Measurements from ENCODE around the gene ZNF829.
A peak's percentile ranks its signal among the peaks of the same experiment; 100 is the strongest.

Gene ZNF829

DNA sequence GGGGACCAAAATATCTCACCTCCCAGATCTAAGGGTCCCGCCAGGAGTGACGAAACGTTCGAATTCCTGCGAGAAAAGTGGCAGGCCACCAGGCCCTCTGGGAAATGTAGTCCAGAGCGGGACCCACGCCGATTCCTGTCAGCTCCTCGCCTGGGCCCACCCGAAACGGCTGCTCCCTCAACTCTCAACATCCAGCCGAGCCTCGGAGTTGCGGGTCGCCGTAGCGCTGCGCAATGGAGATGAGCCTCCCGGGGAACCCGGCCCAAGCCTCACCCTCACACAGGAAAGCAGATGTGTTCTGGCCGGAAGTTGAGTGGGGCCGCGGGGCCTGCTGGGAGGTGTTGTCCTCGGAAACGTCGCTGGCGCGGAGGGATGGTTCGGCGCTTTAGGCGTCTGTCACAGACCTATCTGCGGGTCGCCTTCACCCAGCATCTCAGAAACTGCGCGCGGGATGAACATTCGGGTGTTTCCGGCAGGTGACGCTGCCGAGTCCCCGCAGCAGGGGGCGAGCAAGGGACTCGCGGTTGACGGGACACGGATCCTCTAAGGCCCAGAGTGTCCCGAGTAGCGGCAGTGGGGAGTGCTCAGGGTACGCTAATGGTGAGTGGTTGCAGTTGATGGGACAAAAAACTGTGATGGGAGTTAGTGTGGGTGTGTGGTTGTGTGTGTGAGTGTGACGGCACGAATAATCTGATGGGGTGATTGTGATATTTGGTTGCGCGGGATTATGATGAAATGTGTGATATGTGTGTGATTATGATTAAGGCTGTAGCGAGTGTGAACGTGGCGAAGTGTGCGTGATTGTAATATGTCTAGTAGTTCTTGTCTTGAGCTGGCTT, at the start of gene ZNF829, which contains the start of gene ZNF568:
ZNF829 (minus strand) TSS at position 300 of the 839 bp plus-strand sequence. CDS start 1,124 bp downstream, outside the sequence.
ZNF568 (plus strand) TSS at position 341 of the 839 bp plus-strand sequence. CDS start 6,439 bp downstream, outside the sequence.
- ChIA-PET CTCF (interaction anchor here (0.8 to 0.9 kb wide), 2 partner anchors 64 to 388 kb away, joined by 3 read pairs; partner anchors contain the start of gene ZNF260), POLR2A (no interaction called here)
- TF ChIP-seq, protein P1, sequence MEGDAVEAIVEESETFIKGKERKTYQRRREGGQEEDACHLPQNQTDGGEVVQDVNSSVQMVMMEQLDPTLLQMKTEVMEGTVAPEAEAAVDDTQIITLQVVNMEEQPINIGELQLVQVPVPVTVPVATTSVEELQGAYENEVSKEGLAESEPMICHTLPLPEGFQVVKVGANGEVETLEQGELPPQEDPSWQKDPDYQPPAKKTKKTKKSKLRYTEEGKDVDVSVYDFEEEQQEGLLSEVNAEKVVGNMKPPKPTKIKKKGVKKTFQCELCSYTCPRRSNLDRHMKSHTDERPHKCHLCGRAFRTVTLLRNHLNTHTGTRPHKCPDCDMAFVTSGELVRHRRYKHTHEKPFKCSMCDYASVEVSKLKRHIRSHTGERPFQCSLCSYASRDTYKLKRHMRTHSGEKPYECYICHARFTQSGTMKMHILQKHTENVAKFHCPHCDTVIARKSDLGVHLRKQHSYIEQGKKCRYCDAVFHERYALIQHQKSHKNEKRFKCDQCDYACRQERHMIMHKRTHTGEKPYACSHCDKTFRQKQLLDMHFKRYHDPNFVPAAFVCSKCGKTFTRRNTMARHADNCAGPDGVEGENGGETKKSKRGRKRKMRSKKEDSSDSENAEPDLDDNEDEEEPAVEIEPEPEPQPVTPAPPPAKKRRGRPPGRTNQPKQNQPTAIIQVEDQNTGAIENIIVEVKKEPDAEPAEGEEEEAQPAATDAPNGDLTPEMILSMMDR (IDR thresholded peaks at IDR 0.05; ENCODE audit: control extremely low read depth, extremely low read depth, low read depth, missing control alignments): peak; percentile 64
- DNase-seq (ENCODE audit: extremely low spot score): peak; percentile 89

DNA sequence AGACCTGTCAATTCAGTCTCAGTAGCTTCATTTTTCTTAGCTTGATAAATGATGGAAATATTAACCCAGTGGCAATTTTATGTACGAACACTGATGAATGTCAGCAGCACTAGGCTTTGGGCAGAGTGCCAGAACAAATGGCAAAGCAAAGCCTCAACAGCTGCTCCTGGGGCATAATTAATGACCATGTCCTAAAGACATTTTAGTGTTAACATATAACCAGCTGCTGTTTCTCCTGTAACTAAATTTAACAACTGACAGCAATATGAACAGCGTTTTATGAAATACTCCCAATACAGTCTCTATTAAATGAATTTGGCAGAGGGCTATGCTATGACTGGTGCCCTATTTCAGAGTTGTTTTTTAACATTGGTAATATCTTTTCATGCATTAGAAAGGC, 47.2 kb upstream of the ZNF829 start:
- CTCF ChIA-PET: interaction anchor here (0.7 kb wide), 1 partner anchor 20 kb away, joined by 3 read pairs; no protein-coding TSS in a partner anchor
- TF ChIP-seq, protein P1 (IDR thresholded peaks at IDR 0.05; ENCODE audit: control extremely low read depth, extremely low read depth, low read depth, missing control alignments): no peak
- no peak for DNase-seq (ENCODE audit: extremely low spot score)
- POLR2A ChIA-PET: no interaction called here

DNA sequence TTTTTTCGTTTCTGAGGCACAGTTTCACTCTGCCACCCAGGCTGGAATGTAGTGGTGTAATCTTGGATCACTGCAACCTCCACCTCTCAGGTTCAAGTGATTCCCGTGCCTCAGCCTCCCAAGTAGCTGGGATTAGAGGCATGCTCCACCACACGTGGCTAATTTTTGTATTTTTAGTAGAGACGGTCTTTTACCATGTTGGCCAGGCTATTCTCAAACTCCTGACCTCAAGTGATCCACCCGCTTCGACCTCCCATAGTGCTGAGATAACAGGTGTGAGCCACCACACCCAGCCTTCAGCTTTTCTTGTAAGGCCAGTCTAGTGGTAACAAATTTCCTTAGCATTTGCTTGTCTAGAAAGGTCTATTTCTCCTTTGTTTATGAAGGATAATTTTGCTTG, 46.3 kb upstream of the ZNF829 start:
- ChIA-PET POLR2A (no interaction called here), CTCF (no interaction called here)
- TF ChIP-seq, protein P1 (IDR thresholded peaks at IDR 0.05; ENCODE audit: control extremely low read depth, extremely low read depth, low read depth, missing control alignments): no peak
- no peak for DNase-seq (ENCODE audit: extremely low spot score)

DNA sequence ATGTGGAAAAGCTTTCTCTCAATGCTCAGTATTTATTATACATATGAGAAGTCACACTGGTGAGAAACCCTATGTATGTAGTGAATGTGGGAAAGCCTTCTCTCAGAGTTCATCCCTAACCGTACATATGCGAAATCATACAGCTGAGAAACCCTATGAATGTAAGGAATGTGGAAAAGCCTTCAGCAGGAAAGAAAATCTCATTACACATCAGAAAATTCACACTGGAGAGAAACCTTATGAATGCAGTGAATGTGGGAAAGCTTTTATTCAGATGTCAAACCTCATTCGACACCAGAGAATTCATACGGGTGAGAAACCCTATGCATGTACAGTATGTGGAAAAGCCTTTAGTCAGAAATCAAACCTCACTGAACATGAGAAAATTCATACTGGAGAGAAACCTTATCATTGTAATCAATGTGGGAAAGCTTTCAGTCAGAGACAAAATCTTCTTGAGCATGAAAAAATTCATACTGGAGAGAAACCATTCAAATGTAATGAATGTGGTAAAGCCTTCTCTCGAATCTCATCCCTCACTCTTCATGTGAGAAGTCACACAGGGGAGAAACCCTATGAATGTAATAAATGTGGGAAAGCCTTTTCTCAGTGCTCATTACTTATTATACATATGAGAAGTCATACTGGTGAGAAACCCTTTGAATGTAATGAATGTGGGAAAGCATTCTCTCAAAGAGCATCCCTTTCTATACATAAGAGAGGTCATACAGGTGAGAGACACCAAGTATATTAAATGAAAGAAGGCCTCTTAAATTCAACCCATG, 34.4 kb upstream of the ZNF829 start:
- ChIA-PET POLR2A (no interaction called here), CTCF (no interaction called here)
- TF ChIP-seq, protein P1 (IDR thresholded peaks at IDR 0.05; ENCODE audit: control extremely low read depth, extremely low read depth, low read depth, missing control alignments): no peak
- DNase-seq (ENCODE audit: extremely low spot score): no peak

DNA sequence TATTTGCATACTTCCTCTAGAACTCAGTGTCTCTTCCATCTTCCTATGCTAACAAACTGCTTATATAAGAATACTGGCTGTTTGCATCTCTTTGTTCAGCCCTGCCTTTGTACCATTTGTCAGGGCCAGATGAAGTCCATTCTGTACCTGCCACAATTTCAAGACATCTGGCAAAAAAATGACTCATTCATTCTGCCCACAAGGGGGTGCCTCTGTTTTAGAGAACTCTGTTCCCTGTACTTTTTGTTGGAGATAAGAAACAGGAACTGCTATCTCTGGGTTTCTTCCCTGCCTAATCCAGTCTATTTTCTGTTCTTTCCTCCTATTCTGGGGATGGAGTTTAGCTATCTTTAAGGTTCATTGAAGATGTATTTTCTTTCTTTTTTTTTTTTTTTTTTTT, 23.1 kb upstream of the ZNF829 start:
- TF ChIP-seq, protein P1 (IDR thresholded peaks at IDR 0.05; ENCODE audit: control extremely low read depth, extremely low read depth, low read depth, missing control alignments): no peak
- ChIA-PET POLR2A (no interaction called here), CTCF (no interaction called here)
- DNase-seq (ENCODE audit: extremely low spot score): no peak

DNA sequence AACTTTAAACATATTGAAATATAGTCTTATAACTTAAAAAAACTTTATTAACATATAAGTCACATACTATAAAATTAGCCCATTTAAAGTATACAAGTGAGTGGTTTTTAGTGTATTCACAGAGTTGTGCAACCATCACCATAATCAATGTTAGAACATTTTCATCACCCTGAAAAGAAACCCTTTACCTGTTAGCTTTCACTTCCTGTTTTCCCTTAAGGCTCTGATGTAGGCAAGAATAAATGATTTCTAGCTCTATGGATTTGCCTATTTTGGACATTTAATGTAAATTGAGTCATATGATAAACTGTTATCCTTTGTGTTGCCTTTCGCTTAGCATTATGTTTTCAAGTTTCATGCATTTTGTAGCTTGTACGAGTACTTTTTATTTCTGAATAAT, 15.6 kb upstream of the ZNF829 start:
- CTCF ChIA-PET: interaction anchor here (1.2 kb wide), 1 partner anchor 9 kb away, joined by 3 read pairs; no protein-coding TSS in a partner anchor
- POLR2A ChIA-PET: no interaction called here
- DNase-seq (ENCODE audit: extremely low spot score): no peak
- TF ChIP-seq, protein P1 (IDR thresholded peaks at IDR 0.05; ENCODE audit: control extremely low read depth, extremely low read depth, low read depth, missing control alignments): no peak
